GM23338 (cell line): ENCODE measurements around the gene MMAB. TPM values are rescaled to one million over a fixed set of nuclear protein-coding genes. Genes with fewer than 3 reads are reported as not detected.

ENCODE experiments used
- ATAC-seq: fragments of 200-7000 bp; cut with Tn5 transposase; 3 replicates; pipeline ENCODE4 v1.9.1; 2020
- DNase-seq: peaks from one replicate; pipeline ENCODE4 v3.0.0-alpha.2; 2015; ENCODE audit warnings: low spot score
- H2AFZ ChIP-seq: fragments of 200-600 bp; sonication (generic); 2 replicates; pipeline ENCODE4 v1.8.0; 2016; ENCODE audit warnings: antibody characterized with exemption, mild to moderate bottlenecking, moderate library complexity
- H3F3A ChIP-seq: fragments of 200-600 bp; sonication (generic); replicated peaks from 2 replicates; pipeline ENCODE4 v1.8.0; 2017; ENCODE audit warnings: antibody characterized with exemption, mixed run types, low read depth
- H3K27ac ChIP-seq: fragments of 200-600 bp; sonication (generic); 2 replicates; pipeline ENCODE4 v1.6.1; 2016; ENCODE audit warnings: low read depth
- H3K27me3 ChIP-seq: fragments of 200-600 bp; sonication (generic); 2 replicates; pipeline ENCODE4 v1.8.0; 2016; ENCODE audit warnings: mild to moderate bottlenecking, mixed run types, moderate library complexity; ENCODE audit not compliant: insufficient read depth
- H3K36me3 ChIP-seq: fragments of 200-600 bp; sonication (generic); 2 replicates; pipeline ENCODE4 v1.8.0; 2016; ENCODE audit warnings: mild to moderate bottlenecking; ENCODE audit not compliant: insufficient read depth
- H3K4me1 ChIP-seq: fragments of 200-600 bp; sonication (generic); 2 replicates; pipeline ENCODE4 v1.8.0; 2016; ENCODE audit warnings: mild to moderate bottlenecking, moderate library complexity; ENCODE audit not compliant: insufficient read depth
- H3K4me2 ChIP-seq: fragments of 200-600 bp; sonication (generic); 2 replicates; pipeline ENCODE4 v1.7.1; 2017; ENCODE audit warnings: mixed run types
- H3K4me3 ChIP-seq: fragments of 200-600 bp; sonication (generic); 2 replicates; pipeline ENCODE4 v1.6.1; 2016; ENCODE audit warnings: mixed run types
- H3K79me2 ChIP-seq: fragments of 200-600 bp; sonication (generic); replicated peaks from 2 replicates; pipeline ENCODE4 v1.8.0; 2017; ENCODE audit warnings: mild to moderate bottlenecking; ENCODE audit not compliant: insufficient read depth
- H3K9me2 ChIP-seq: fragments of 200-600 bp; sonication (generic); 2 replicates; pipeline ENCODE4 v1.8.0; 2017; ENCODE audit not compliant: insufficient read depth
- H4K20me1 ChIP-seq: fragments of 200-600 bp; sonication (generic); replicated peaks from 2 replicates; pipeline ENCODE4 v1.8.0; 2017; ENCODE audit warnings: mild to moderate bottlenecking; ENCODE audit not compliant: insufficient read depth
- H3K27ac Mint-ChIP-seq: 2 replicates; pipeline ENCODE4 v1.8.0; 2020; ENCODE audit warnings: inconsistent platforms, mild to moderate bottlenecking, moderate library complexity, mixed read lengths
- H3K27me3 Mint-ChIP-seq: 3 replicates; pipeline ENCODE4 v1.8.0; 2022; ENCODE audit warnings: low read depth, mild to moderate bottlenecking, moderate library complexity, mixed read lengths, inconsistent platforms; ENCODE audit not compliant: insufficient read depth, poor library complexity
- H3K36me3 Mint-ChIP-seq: 3 replicates; pipeline ENCODE4 v1.8.0; 2021; ENCODE audit warnings: low read depth, mild to moderate bottlenecking, inconsistent platforms, moderate library complexity, mixed read lengths
- H3K4me1 Mint-ChIP-seq: 3 replicates; pipeline ENCODE4 v1.8.0; 2020; ENCODE audit warnings: mild to moderate bottlenecking, inconsistent platforms, mixed read lengths
- H3K4me3 Mint-ChIP-seq: 3 replicates; pipeline ENCODE4 v1.8.0; 2021; ENCODE audit warnings: moderate library complexity, mild to moderate bottlenecking, inconsistent platforms, mixed read lengths
- H3K9me3 Mint-ChIP-seq: 3 replicates; pipeline ENCODE4 v1.8.0; 2020; ENCODE audit warnings: moderate library complexity, mild to moderate bottlenecking, inconsistent platforms, mixed read lengths
- CREB1 ChIP-seq: fragments of 250-450 bp; sonication (Bioruptor Pico); IDR thresholded peaks from 2 replicates; pipeline ENCODE4 v1.5.0; 2020; ENCODE audit warnings: low read depth, mild to moderate bottlenecking, moderate library complexity
- EZH2 ChIP-seq: fragments of 200-600 bp; sonication (generic); IDR thresholded peaks from one replicate; pipeline ENCODE4 v1.8.0; 2017; ENCODE audit warnings: antibody characterized with exemption, mild to moderate bottlenecking, low read depth; ENCODE audit not compliant: unreplicated experiment
- EZH2phosphoT487 ChIP-seq: fragments of 200-600 bp; sonication (generic); IDR thresholded peaks from one replicate; pipeline ENCODE4 v1.8.1; 2018; ENCODE audit warnings: antibody characterized with exemption; ENCODE audit not compliant: unreplicated experiment
- JUNB ChIP-seq: IDR thresholded peaks from one replicate; pipeline ENCODE4 v1.6.1; 2016; ENCODE audit warnings: antibody characterized with exemption; ENCODE audit not compliant: unreplicated experiment
- NANOG ChIP-seq: IDR thresholded peaks from 2 replicates; pipeline ENCODE4 v1.6.1; 2016; ENCODE audit warnings: antibody characterized with exemption, borderline replicate concordance
- POLR2AphosphoS5 ChIP-seq: IDR thresholded peaks from 2 replicates; pipeline ENCODE4 v1.6.1; 2016; ENCODE audit warnings: antibody characterized with exemption, low read depth
- STAT1 ChIP-seq: IDR thresholded peaks from one replicate; pipeline ENCODE4 v1.6.1; 2016; ENCODE audit warnings: antibody characterized with exemption; ENCODE audit not compliant: unreplicated experiment
- ZNF114 ChIP-seq: fragments of 250-450 bp; sonication (Bioruptor Pico); IDR thresholded peaks from 2 replicates; pipeline ENCODE4 v1.5.0; 2020; ENCODE audit warnings: mild to moderate bottlenecking, moderate library complexity
- ZNF331 ChIP-seq: fragments of 250-450 bp; sonication (Bioruptor Pico); IDR thresholded peaks from 2 replicates; pipeline ENCODE4 v1.5.0; 2020; ENCODE audit warnings: low read depth, mild to moderate bottlenecking, moderate library complexity
- polyA plus RNA-seq: library from polyadenylated mRNA; unstranded; fragments of >200 nt; fragmentation: Nextera tagmentation; extraction: Ambion mirVana; gene quantifications from 2 replicates; pipeline ENCODE4 v1.2.1, GENCODE V29; 2016
- total RNA-seq: library from RNA; depleted of rRNA; stranded (reverse); fragments of >200 nt; shearing (Covaris generic); gene quantifications from 2 replicates; pipeline ENCODE4 v1.2.3, GENCODE V29; 2014
- TF ChIP-seq, protein P1 (sequence below): IDR thresholded peaks from one replicate; pipeline ENCODE4 v1.6.1; 2018; ENCODE audit warnings: antibody characterized with exemption; ENCODE audit not compliant: unreplicated experiment
- TF ChIP-seq, protein P2 (sequence below), 2 experiments: fragments of 200-600 bp in 1 of 2; sonication (generic) in 1 of 2; conservative IDR thresholded peaks; 2 replicates each; pipeline versions ENCODE4 v1.5.1 to v1.6.1; 2016 to 2017; ENCODE audit warnings: antibody characterized with exemption in 2 of 2, low read depth in 2 of 2, mild to moderate bottlenecking in 2 of 2, moderate library complexity in 1 of 2
- TF ChIP-seq, protein P3 (sequence below): IDR thresholded peaks from 2 replicates; pipeline ENCODE4 v1.6.1; 2016; ENCODE audit warnings: antibody characterized with exemption
- TF ChIP-seq, protein P4 (sequence below): fragments of 250-450 bp; sonication (Bioruptor Pico); IDR thresholded peaks from 2 replicates; pipeline ENCODE4 v1.5.0; 2020; ENCODE audit warnings: mild to moderate bottlenecking, moderate library complexity

MMAB gene
- total and polyA plus RNA-seq, 2 experiments from 2014 or later = 24.7 to 38.5 TPM

DNA sequence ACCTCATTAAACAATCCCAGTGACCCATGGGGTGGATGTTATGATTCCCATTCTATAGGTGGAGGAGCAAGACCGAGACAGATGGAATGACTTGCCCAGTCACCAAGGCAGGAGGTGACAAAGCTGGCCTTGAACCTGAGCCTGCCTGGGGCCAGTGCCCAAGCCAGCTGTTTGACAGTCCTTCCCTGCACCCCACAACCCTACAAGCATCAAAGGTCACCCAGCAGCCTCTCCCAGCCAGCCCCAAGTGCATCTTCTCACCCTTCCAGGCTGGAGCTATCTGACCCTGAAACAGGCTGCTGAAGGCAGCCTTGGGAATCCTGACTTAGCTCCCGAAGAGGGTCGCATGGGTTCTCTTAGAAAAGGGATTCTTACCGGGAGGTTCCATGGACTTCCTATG is 20.3 kb downstream of the MMAB start:
- H2AFZ ChIP-seq = no peak overlapping the region
- H3K27ac ChIP-seq = no peak overlapping the region
- Mint-ChIP-seq H3K9me3 (no peaks in the 10 kb centered on the region), H3K4me3 (no peak overlapping the region), H3K36me3 (no peaks in the 10 kb centered on the region; the same call in 2 of the 3 replicates), H3K27me3 (peaks cover 7% of the 10 kb centered on the region), H3K27ac (no peak overlapping the region), H3K4me1 (peaks cover 8% of the 10 kb centered on the region; the same call in 2 of the 3 replicates)
- H4K20me1 ChIP-seq = no peaks in the 10 kb centered on the region
- no peaks in the 10 kb centered on the region for H3K4me1 ChIP-seq
- DNase-seq = no peak
- H3F3A ChIP-seq = no peaks in the 10 kb centered on the region
- no peak overlapping the region for H3K4me3 ChIP-seq
- no peaks in the 10 kb centered on the region for H3K27me3 ChIP-seq
- no peaks in the 10 kb centered on the region for H3K79me2 ChIP-seq
- H3K36me3 ChIP-seq = no peaks in the 10 kb centered on the region
- TF ChIP-seq, protein P1, sequence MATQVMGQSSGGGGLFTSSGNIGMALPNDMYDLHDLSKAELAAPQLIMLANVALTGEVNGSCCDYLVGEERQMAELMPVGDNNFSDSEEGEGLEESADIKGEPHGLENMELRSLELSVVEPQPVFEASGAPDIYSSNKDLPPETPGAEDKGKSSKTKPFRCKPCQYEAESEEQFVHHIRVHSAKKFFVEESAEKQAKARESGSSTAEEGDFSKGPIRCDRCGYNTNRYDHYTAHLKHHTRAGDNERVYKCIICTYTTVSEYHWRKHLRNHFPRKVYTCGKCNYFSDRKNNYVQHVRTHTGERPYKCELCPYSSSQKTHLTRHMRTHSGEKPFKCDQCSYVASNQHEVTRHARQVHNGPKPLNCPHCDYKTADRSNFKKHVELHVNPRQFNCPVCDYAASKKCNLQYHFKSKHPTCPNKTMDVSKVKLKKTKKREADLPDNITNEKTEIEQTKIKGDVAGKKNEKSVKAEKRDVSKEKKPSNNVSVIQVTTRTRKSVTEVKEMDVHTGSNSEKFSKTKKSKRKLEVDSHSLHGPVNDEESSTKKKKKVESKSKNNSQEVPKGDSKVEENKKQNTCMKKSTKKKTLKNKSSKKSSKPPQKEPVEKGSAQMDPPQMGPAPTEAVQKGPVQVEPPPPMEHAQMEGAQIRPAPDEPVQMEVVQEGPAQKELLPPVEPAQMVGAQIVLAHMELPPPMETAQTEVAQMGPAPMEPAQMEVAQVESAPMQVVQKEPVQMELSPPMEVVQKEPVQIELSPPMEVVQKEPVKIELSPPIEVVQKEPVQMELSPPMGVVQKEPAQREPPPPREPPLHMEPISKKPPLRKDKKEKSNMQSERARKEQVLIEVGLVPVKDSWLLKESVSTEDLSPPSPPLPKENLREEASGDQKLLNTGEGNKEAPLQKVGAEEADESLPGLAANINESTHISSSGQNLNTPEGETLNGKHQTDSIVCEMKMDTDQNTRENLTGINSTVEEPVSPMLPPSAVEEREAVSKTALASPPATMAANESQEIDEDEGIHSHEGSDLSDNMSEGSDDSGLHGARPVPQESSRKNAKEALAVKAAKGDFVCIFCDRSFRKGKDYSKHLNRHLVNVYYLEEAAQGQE = no peak
- no peak for TF ChIP-seq EZH2phosphoT487
- TF ChIP-seq EZH2 = no peak
- TF ChIP-seq, protein P2, sequence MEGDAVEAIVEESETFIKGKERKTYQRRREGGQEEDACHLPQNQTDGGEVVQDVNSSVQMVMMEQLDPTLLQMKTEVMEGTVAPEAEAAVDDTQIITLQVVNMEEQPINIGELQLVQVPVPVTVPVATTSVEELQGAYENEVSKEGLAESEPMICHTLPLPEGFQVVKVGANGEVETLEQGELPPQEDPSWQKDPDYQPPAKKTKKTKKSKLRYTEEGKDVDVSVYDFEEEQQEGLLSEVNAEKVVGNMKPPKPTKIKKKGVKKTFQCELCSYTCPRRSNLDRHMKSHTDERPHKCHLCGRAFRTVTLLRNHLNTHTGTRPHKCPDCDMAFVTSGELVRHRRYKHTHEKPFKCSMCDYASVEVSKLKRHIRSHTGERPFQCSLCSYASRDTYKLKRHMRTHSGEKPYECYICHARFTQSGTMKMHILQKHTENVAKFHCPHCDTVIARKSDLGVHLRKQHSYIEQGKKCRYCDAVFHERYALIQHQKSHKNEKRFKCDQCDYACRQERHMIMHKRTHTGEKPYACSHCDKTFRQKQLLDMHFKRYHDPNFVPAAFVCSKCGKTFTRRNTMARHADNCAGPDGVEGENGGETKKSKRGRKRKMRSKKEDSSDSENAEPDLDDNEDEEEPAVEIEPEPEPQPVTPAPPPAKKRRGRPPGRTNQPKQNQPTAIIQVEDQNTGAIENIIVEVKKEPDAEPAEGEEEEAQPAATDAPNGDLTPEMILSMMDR (conservative IDR thresholded peaks at IDR 0.05; ENCODE audit: low read depth in 2 of 2) = no peak
- no peak for TF ChIP-seq ZNF114 (CRISPR knock-in tag)
- TF ChIP-seq, protein P3, sequence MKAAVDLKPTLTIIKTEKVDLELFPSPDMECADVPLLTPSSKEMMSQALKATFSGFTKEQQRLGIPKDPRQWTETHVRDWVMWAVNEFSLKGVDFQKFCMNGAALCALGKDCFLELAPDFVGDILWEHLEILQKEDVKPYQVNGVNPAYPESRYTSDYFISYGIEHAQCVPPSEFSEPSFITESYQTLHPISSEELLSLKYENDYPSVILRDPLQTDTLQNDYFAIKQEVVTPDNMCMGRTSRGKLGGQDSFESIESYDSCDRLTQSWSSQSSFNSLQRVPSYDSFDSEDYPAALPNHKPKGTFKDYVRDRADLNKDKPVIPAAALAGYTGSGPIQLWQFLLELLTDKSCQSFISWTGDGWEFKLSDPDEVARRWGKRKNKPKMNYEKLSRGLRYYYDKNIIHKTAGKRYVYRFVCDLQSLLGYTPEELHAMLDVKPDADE = no peak
- no peak for TF ChIP-seq JUNB
- TF ChIP-seq STAT1 = no peak
- TF ChIP-seq ZNF331 (CRISPR knock-in tag) = no peak
- TF ChIP-seq POLR2AphosphoS5 = no peak
- TF ChIP-seq, protein P4, sequence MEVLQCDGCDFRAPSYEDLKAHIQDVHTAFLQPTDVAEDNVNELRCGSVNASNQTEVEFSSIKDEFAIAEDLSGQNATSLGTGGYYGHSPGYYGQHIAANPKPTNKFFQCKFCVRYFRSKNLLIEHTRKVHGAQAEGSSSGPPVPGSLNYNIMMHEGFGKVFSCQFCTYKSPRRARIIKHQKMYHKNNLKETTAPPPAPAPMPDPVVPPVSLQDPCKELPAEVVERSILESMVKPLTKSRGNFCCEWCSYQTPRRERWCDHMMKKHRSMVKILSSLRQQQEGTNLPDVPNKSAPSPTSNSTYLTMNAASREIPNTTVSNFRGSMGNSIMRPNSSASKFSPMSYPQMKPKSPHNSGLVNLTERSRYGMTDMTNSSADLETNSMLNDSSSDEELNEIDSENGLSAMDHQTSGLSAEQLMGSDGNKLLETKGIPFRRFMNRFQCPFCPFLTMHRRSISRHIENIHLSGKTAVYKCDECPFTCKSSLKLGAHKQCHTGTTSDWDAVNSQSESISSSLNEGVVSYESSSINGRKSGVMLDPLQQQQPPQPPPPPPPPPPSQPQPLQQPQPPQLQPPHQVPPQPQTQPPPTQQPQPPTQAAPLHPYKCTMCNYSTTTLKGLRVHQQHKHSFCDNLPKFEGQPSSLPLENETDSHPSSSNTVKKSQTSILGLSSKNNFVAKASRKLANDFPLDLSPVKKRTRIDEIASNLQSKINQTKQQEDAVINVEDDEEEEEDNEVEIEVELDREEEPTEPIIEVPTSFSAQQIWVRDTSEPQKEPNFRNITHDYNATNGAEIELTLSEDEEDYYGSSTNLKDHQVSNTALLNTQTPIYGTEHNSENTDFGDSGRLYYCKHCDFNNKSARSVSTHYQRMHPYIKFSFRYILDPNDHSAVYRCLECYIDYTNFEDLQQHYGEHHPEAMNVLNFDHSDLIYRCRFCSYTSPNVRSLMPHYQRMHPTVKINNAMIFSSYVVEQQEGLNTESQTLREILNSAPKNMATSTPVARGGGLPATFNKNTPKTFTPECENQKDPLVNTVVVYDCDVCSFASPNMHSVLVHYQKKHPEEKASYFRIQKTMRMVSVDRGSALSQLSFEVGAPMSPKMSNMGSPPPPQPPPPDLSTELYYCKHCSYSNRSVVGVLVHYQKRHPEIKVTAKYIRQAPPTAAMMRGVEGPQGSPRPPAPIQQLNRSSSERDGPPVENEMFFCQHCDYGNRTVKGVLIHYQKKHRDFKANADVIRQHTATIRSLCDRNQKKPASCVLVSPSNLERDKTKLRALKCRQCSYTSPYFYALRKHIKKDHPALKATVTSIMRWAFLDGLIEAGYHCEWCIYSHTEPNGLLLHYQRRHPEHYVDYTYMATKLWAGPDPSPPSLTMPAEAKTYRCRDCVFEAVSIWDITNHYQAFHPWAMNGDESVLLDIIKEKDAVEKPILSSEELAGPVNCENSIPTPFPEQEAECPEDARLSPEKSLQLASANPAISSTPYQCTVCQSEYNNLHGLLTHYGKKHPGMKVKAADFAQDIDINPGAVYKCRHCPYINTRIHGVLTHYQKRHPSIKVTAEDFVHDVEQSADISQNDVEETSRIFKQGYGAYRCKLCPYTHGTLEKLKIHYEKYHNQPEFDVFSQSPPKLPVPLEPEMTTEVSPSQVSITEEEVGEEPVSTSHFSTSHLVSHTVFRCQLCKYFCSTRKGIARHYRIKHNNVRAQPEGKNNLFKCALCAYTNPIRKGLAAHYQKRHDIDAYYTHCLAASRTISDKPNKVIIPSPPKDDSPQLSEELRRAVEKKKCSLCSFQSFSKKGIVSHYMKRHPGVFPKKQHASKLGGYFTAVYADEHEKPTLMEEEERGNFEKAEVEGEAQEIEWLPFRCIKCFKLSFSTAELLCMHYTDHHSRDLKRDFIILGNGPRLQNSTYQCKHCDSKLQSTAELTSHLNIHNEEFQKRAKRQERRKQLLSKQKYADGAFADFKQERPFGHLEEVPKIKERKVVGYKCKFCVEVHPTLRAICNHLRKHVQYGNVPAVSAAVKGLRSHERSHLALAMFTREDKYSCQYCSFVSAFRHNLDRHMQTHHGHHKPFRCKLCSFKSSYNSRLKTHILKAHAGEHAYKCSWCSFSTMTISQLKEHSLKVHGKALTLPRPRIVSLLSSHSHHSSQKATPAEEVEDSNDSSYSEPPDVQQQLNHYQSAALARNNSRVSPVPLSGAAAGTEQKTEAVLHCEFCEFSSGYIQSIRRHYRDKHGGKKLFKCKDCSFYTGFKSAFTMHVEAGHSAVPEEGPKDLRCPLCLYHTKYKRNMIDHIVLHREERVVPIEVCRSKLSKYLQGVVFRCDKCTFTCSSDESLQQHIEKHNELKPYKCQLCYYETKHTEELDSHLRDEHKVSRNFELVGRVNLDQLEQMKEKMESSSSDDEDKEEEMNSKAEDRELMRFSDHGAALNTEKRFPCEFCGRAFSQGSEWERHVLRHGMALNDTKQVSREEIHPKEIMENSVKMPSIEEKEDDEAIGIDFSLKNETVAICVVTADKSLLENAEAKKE (CRISPR knock-in tag) = no peak
- no peak for TF ChIP-seq NANOG
- no peak for TF ChIP-seq CREB1
- ATAC-seq = no peak
- H3K4me2 ChIP-seq = no peak overlapping the region
- H3K9me2 ChIP-seq = no peaks in the 10 kb centered on the region
